ENCODE data around the gene ESF1. TPM values are rescaled to one million over a fixed set of nuclear protein-coding genes. Genes with fewer than 3 reads are reported as not detected.

Gene ESF1
- total and polyA plus RNA-seq, 7 experiments from 2014 or later = 7.2 to 16.9 (median 10.7) TPM

DNA sequence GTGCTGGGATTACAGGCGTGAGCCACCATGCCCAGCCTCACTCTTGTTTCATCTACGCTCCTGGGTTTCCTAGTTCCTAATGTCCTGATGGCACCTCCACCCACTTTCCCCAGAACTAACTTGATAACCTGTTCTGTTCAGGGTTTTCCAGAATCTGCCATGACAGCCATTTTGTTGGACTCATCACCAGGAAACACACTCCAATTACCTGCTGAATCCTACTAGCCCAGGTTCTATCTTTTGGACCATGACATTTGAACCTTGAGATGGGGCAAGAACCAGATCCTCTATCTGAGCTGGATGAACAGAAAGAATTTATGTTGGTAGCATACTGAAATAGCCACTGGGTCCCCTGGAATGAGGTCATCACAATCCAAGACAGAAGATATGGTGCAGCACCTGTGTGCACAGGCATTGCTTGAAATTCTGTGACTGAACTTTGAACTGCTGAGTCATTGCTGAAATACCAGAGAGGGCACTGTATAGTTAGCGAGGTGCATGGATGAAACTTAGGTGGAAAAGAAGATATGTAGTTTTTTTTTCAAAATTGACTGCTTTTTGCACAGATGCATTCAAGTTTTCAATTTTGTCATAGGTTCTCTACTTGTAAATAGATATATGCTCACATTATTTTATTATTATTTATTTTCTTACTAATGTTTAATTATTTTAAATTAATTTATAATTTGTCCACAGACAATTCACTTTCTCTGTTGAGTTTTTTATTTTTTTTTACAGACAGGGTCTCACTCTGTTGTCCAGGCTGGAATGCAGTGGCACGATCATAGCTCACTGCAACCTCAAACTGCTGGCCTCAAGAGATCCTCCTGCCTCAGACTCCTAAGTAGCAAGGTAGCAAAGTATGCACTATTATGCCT, 103.2 kb downstream of the ESF1 start:
- ATAC-seq = no peak
- CTCF ChIA-PET = no interaction called here

GRCh38 chr20:13678944-13679343, 105.8 kb downstream of the ESF1 start:
- CTCF ChIA-PET = no interaction called here
- Mint-ChIP-seq H3K27me3 (peaks cover 0 to 13% (median 8%) of the 10 kb centered on the region in 5 donors), H3K4me1 (peaks cover 0 to 2% (median 0%) of the 10 kb centered on the region in 7 donors), H3K27ac (no peak overlapping the region), H3K9me3 (peaks cover 0 to 2% (median 0%) of the 10 kb centered on the region in 11 donors), H3K36me3 (peaks cover 0 to 2% (median 0%) of the 10 kb centered on the region in 5 donors), H3K4me3 (no peak overlapping the region)
- H3K27me3 ChIP-seq (ENCODE audit: control insufficient read depth in 2 of 2, insufficient read depth in 2 of 2, low read length in 2 of 2) = no peaks in the 10 kb centered on the region
- no peaks in the 10 kb centered on the region for H3K9me3 ChIP-seq (ENCODE audit: control insufficient read depth in 2 of 3, low read length in 3 of 3)
- ATAC-seq (no peak), DNase-seq (no peak)
- no peaks in the 10 kb centered on the region for H3K36me3 ChIP-seq (ENCODE audit: control insufficient read depth in 2 of 3, insufficient read depth in 3 of 3, low read length in 3 of 3)
- no peak overlapping the region for H3K4me3 ChIP-seq (ENCODE audit: low read length)
- intact Hi-C loops (cut with micrococcal nuclease) = no loop called here
- POLR2A ChIA-PET = no interaction called here
- H3K27ac ChIP-seq (ENCODE audit: low read depth, low read length) = no peak overlapping the region
- no peaks in the 10 kb centered on the region for H3K4me1 ChIP-seq (ENCODE audit: control insufficient read depth in 2 of 2, insufficient read depth in 2 of 2, low read length in 2 of 2)

More for the DNA sequence above, 103.2 kb downstream of the ESF1 start:
- H3K9me3 Mint-ChIP-seq = no peaks in the 10 kb centered on the region
- POLR2A ChIA-PET = no interaction called here
- intact Hi-C loops (cut with micrococcal nuclease) = no loop called here
- Histone ChIP-seq H3K36me3 (ENCODE audit: control insufficient read depth in 2 of 3, insufficient read depth in 3 of 3, low read length in 3 of 3) (no peaks in the 10 kb centered on the region), H3K4me1 (ENCODE audit: control insufficient read depth in 2 of 2, insufficient read depth in 2 of 2, low read length in 2 of 2) (no peaks in the 10 kb centered on the region), H3K9me3 (ENCODE audit: control insufficient read depth in 2 of 3, low read length in 3 of 3) (no peaks in the 10 kb centered on the region), H3K27me3 (ENCODE audit: control insufficient read depth in 2 of 2, insufficient read depth in 2 of 2, low read length in 2 of 2) (no peaks in the 10 kb centered on the region), H3K27ac (ENCODE audit: low read depth, low read length) (no peak overlapping the region), H3K4me3 (ENCODE audit: low read length) (no peak overlapping the region)
- H3K4me3 Mint-ChIP-seq = no peak overlapping the region
- peaks cover 8 to 30% (median 23%) of the 10 kb centered on the region in 5 donors for H3K27me3 Mint-ChIP-seq
- no peaks in the 10 kb centered on the region for H3K4me1 Mint-ChIP-seq
- H3K27ac Mint-ChIP-seq = no peak overlapping the region
- no peak for DNase-seq
- H3K36me3 Mint-ChIP-seq = no peaks in the 10 kb centered on the region

- H3K27ac Mint-ChIP-seq = no peak overlapping the region
- H3K27me3 Mint-ChIP-seq = peaks cover 0 to 9% (median 4%) of the 10 kb centered on the region in 5 donors
- no peak overlapping the region for H3K4me3 ChIP-seq (ENCODE audit: low read length)
- ChIA-PET POLR2A (no interaction called here), CTCF (no interaction called here)
- intact Hi-C loops (cut with micrococcal nuclease) = no loop called here
- no peaks in the 10 kb centered on the region for H3K4me1 ChIP-seq (ENCODE audit: control insufficient read depth in 2 of 2, insufficient read depth in 2 of 2, low read length in 2 of 2)
- H3K9me3 ChIP-seq (ENCODE audit: control insufficient read depth in 2 of 3, low read length in 3 of 3) = no peaks in the 10 kb centered on the region
- no peak overlapping the region for H3K27ac ChIP-seq (ENCODE audit: low read depth, low read length)
- H3K4me1 Mint-ChIP-seq = peaks cover 0 to 2% (median 0%) of the 10 kb centered on the region in 7 donors
- peaks cover 0 to 3% (median 0%) of the 10 kb centered on the region in 5 donors for H3K36me3 Mint-ChIP-seq
- no peaks in the 10 kb centered on the region for H3K27me3 ChIP-seq (ENCODE audit: control insufficient read depth in 2 of 2, insufficient read depth in 2 of 2, low read length in 2 of 2)
- ATAC-seq (no peak), DNase-seq (no peak)
- H3K9me3 Mint-ChIP-seq = peaks cover 0 to 4% (median 0%) of the 10 kb centered on the region in 11 donors
- no peak overlapping the region for H3K4me3 Mint-ChIP-seq
- no peaks in the 10 kb centered on the region for H3K36me3 ChIP-seq (ENCODE audit: control insufficient read depth in 2 of 3, insufficient read depth in 3 of 3, low read length in 3 of 3)
Measured at GRCh38 chr20:13677241-13677640, 107.5 kb downstream of the ESF1 start.

DNA sequence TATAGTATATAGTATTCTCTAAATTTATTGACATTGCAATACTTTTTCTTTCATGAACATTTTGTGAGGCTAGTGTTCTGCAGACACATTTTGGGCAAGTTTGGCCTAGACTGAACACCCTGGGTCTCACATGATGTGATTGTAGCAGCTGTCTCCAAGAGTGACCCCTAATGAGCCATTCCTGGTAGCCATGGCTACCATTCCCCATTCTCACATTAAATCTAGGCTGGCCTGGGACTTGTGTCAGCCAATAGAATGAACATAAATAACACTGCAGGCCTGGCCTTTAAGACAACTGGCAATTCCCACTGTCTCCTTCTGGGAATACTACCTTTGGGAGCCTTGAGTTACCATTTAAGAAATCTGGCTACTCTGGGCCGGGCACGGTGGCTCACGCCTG, 108.0 kb downstream of the ESF1 start:
- Mint-ChIP-seq H3K9me3 (peaks cover 0 to 4% (median 0%) of the 10 kb centered on the region in 11 donors), H3K4me3 (no peak overlapping the region), H3K27ac (no peak overlapping the region), H3K36me3 (peaks cover 0 to 3% (median 0%) of the 10 kb centered on the region in 5 donors), H3K4me1 (peaks cover 0 to 2% (median 0%) of the 10 kb centered on the region in 7 donors), H3K27me3 (peaks cover 0 to 15% (median 4%) of the 10 kb centered on the region in 5 donors)
- Histone ChIP-seq H3K27ac (ENCODE audit: low read depth, low read length) (no peak overlapping the region), H3K27me3 (ENCODE audit: control insufficient read depth in 2 of 2, insufficient read depth in 2 of 2, low read length in 2 of 2) (no peaks in the 10 kb centered on the region), H3K4me1 (ENCODE audit: control insufficient read depth in 2 of 2, insufficient read depth in 2 of 2, low read length in 2 of 2) (no peaks in the 10 kb centered on the region), H3K36me3 (ENCODE audit: control insufficient read depth in 2 of 3, insufficient read depth in 3 of 3, low read length in 3 of 3) (no peaks in the 10 kb centered on the region), H3K9me3 (ENCODE audit: control insufficient read depth in 2 of 3, low read length in 3 of 3) (no peaks in the 10 kb centered on the region), H3K4me3 (ENCODE audit: low read length) (no peak overlapping the region)
- CTCF ChIA-PET = no interaction called here
- ATAC-seq (no peak), DNase-seq (no peak)
- intact Hi-C loops (cut with micrococcal nuclease) = no loop called here
- POLR2A ChIA-PET = no interaction called here

GRCh38 chr20:13672690-13673089, 112.0 kb downstream of the ESF1 start:
- H3K27ac ChIP-seq (ENCODE audit: low read depth, low read length) = no peak overlapping the region
- Mint-ChIP-seq H3K36me3 (peaks cover 0 to 3% (median 0%) of the 10 kb centered on the region in 5 donors), H3K27ac (no peak overlapping the region), H3K4me3 (no peak overlapping the region), H3K27me3 (peaks cover 0 to 31% (median 14%) of the 10 kb centered on the region in 5 donors), H3K9me3 (peaks cover 0 to 5% (median 0%) of the 10 kb centered on the region in 11 donors), H3K4me1 (peaks cover 0 to 2% (median 0%) of the 10 kb centered on the region in 7 donors)
- no peaks in the 10 kb centered on the region for H3K9me3 ChIP-seq (ENCODE audit: control insufficient read depth in 2 of 3, low read length in 3 of 3)
- H3K36me3 ChIP-seq (ENCODE audit: control insufficient read depth in 2 of 3, insufficient read depth in 3 of 3, low read length in 3 of 3) = no peaks in the 10 kb centered on the region
- H3K4me3 ChIP-seq (ENCODE audit: low read length) = no peak overlapping the region
- ATAC-seq (no peak), DNase-seq (no peak)
- ChIA-PET CTCF (no interaction called here), POLR2A (no interaction called here)
- intact Hi-C loops (cut with micrococcal nuclease) = no loop called here
- H3K27me3 ChIP-seq (ENCODE audit: control insufficient read depth in 2 of 2, insufficient read depth in 2 of 2, low read length in 2 of 2) = no peaks in the 10 kb centered on the region
- no peaks in the 10 kb centered on the region for H3K4me1 ChIP-seq (ENCODE audit: control insufficient read depth in 2 of 2, insufficient read depth in 2 of 2, low read length in 2 of 2)

DNA sequence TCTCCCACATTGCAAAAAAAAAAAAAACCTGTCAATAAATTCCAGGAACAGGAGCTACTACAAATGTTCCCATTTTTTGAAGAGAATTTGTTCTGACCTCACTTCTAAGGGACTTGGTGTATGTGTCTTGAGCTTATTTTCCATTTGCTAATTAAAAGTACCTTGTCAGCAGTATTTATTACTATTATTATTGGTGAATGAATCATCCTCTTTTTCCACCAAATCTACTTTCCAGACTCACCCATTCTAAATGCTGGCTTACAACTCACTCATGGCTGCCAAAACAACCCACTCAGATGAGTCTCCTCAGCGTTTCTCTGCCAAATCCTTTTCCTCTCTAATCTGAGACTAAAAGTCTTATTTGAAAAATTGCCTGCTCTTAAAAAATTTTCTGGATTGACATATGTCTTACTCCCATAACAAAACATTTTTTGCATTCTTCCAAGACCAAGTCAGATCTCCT, 112.8 kb downstream of the ESF1 start:
- Histone ChIP-seq H3K4me3 (ENCODE audit: low read length) (no peak overlapping the region), H3K36me3 (ENCODE audit: control insufficient read depth in 2 of 3, insufficient read depth in 3 of 3, low read length in 3 of 3) (no peaks in the 10 kb centered on the region), H3K4me1 (ENCODE audit: control insufficient read depth in 2 of 2, insufficient read depth in 2 of 2, low read length in 2 of 2) (no peaks in the 10 kb centered on the region), H3K27me3 (ENCODE audit: control insufficient read depth in 2 of 2, insufficient read depth in 2 of 2, low read length in 2 of 2) (no peaks in the 10 kb centered on the region), H3K27ac (ENCODE audit: low read depth, low read length) (no peak overlapping the region), H3K9me3 (ENCODE audit: control insufficient read depth in 2 of 3, low read length in 3 of 3) (no peaks in the 10 kb centered on the region)
- Mint-ChIP-seq H3K36me3 (peaks cover 0 to 3% (median 0%) of the 10 kb centered on the region in 5 donors), H3K4me3 (no peak overlapping the region), H3K27ac (no peak overlapping the region), H3K27me3 (peaks cover 0 to 31% (median 15%) of the 10 kb centered on the region in 5 donors), H3K4me1 (peaks cover 0 to 2% (median 0%) of the 10 kb centered on the region in 7 donors), H3K9me3 (peaks cover 0 to 6% (median 0%) of the 10 kb centered on the region in 11 donors)
- intact Hi-C loops (cut with micrococcal nuclease) = no loop called here
- ChIA-PET CTCF (interaction anchor here (0.5 kb wide), 1 partner anchor 595 kb away, joined by 3 read pairs; no protein-coding TSS in a partner anchor), POLR2A (no interaction called here)
- DNase-seq (no peak), ATAC-seq (no peak)
